HEK293T (cell line): ENCODE measurements around the gene STK25.

Experiments used
- CTCF ChIA-PET: fragments of 350-600 bp; formaldehyde crosslinking; extraction: SDS; loops from one replicate; lab custom pipeline; 2021; ENCODE audit warnings: antibody characterized with exemption, inconsistent platforms; lab: Yijun Ruan, JAX
- POLR2A ChIA-PET: fragments of 350-600 bp; formaldehyde crosslinking; extraction: SDS; loops from one replicate; lab custom pipeline; 2020; ENCODE audit warnings: antibody characterized with exemption, inconsistent platforms; lab: Yijun Ruan, JAX
- DNase-seq: peaks from one replicate; pipeline ENCODE4 v3.0.0; 2012; ENCODE audit warnings: mixed read lengths; ENCODE audit errors: extremely low spot score
- ARNT ChIP-seq: fragments of 450-650 bp; IDR thresholded peaks from 2 replicates; pipeline ENCODE4 v1.6.1; 2017; ENCODE audit warnings: mild to moderate bottlenecking
- BHLHE40 ChIP-seq: fragments of 450-650 bp; IDR thresholded peaks from 2 replicates; pipeline ENCODE4 v1.6.1; 2016; ENCODE audit warnings: mild to moderate bottlenecking, moderate library complexity, borderline replicate concordance
- CTBP1 ChIP-seq: fragments of 450-650 bp; IDR thresholded peaks from 2 replicates; pipeline ENCODE4 v1.6.1; 2016; ENCODE audit warnings: borderline replicate concordance
- ELF4 ChIP-seq: fragments of 450-650 bp; IDR thresholded peaks from 2 replicates; pipeline ENCODE4 v1.6.1; 2017; ENCODE audit warnings: antibody characterized with exemption
- FOXA1 ChIP-seq: fragments of 450-650 bp; IDR thresholded peaks from 2 replicates; pipeline ENCODE4 v1.6.1; 2016; ENCODE audit warnings: mild to moderate bottlenecking
- FOXK2 ChIP-seq: fragments of 450-650 bp; IDR thresholded peaks from 2 replicates; pipeline ENCODE4 v1.6.1; 2016; ENCODE audit warnings: mild to moderate bottlenecking
- FOXM1 ChIP-seq: fragments of 450-650 bp; IDR thresholded peaks from 2 replicates; pipeline ENCODE4 v1.6.1; 2017; ENCODE audit warnings: mild to moderate bottlenecking, borderline replicate concordance
- HDGF ChIP-seq: fragments of 450-650 bp; IDR thresholded peaks from 2 replicates; pipeline ENCODE4 v1.6.1; 2017; ENCODE audit warnings: antibody characterized with exemption, borderline replicate concordance
- L3MBTL2 ChIP-seq: fragments of 450-650 bp; conservative IDR thresholded peaks from 2 replicates; pipeline ENCODE4 v1.6.1; 2016; ENCODE audit warnings: mild to moderate bottlenecking
- LEF1 ChIP-seq: fragments of 450-650 bp; IDR thresholded peaks from 2 replicates; pipeline ENCODE4 v1.6.1; 2017; ENCODE audit warnings: mild to moderate bottlenecking, borderline replicate concordance
- NFRKB ChIP-seq: fragments of 450-650 bp; IDR thresholded peaks from 2 replicates; pipeline ENCODE4 v1.6.1; 2016; ENCODE audit warnings: mild to moderate bottlenecking, moderate library complexity
- PKNOX1 ChIP-seq: fragments of 450-650 bp; IDR thresholded peaks from 2 replicates; pipeline ENCODE4 v1.6.1; 2016
- SP1 ChIP-seq: fragments of 450-650 bp; IDR thresholded peaks from 2 replicates; pipeline ENCODE4 v1.6.1; 2017
- SUZ12 ChIP-seq: fragments of 450-650 bp; IDR thresholded peaks from 2 replicates; pipeline ENCODE4 v1.6.1; 2016; ENCODE audit warnings: mild to moderate bottlenecking
- TARDBP ChIP-seq: fragments of 450-650 bp; IDR thresholded peaks from 2 replicates; pipeline ENCODE4 v1.6.1; 2016
- ZNF384 ChIP-seq: fragments of 450-650 bp; IDR thresholded peaks from 2 replicates; pipeline ENCODE4 v1.6.1; 2016

The STK25 gene

DNA sequence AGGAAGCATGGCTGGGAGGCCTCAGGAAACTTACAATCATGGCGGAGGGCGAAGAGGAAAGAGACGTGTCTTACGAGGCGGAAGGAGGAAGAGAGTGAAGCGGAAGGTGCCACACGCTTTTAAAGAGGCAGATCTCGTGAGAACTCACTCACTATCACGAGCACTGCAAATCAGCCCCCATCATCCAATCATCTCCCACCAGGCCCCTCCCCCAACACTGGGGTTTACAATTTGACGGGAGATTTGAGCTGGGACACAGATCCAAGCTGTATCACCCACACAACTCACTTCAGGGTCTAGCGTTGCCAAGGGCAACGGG lies 45.1 kb upstream of the STK25 start:
- POLR2A ChIA-PET: no interaction called here
- DNase-seq: no peak
- TF ChIP-seq NFRKB (no peak), ZNF384 (no peak), FOXK2 (no peak), PKNOX1 (no peak), FOXM1 (no peak), LEF1 (no peak), BHLHE40 (no peak), ELF4 (no peak), CTBP1 (no peak), L3MBTL2 (no peak), ARNT (no peak), SP1 (no peak), HDGF (no peak), FOXA1 (no peak), TARDBP (no peak), SUZ12 (no peak)
- CTCF ChIA-PET: no interaction called here

DNA sequence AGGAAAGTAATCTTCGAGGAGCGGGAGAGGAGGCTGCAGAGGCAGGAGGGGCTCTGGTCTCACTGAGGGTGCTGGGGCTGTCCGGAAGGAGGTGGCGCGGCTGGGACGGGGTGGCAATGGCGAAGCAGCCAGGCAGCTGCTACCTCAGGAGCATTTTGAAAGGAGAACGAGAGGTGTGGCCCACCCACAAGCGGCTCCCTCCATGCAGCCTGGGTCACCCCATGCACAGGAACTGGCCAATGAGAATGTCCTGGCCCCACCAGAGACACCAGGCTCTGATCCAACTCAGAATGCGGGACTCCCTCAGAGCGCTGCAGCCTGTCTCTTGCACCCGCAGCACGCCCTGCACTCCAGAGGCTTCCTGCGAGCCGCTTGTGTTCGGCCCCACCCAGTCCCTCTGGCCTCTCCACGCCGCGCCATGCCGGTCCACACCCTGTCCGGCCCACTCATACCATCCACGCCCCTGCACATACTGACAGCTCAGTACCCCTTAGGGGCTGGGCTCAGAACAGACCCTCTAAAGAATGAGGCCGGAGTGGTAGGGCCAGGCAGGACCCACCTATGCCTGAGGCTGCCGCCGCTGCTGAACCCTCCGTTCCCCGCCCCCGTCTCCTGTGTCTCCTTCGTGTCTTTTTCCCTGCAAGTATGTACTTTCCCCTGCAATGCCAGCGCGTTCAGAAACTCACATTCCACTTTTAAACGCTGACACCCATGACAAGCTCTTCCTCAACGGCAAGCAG lies 43.8 kb upstream of the STK25 start:
- no peak for DNase-seq
- CTCF ChIA-PET: no interaction called here
- POLR2A ChIA-PET: no interaction called here
- TF ChIP-seq SP1 (no peak), CTBP1 (no peak), FOXK2 (no peak), PKNOX1 (no peak), FOXM1 (no peak), BHLHE40 (no peak), HDGF (no peak), NFRKB (no peak), L3MBTL2 (no peak), SUZ12 (no peak), ZNF384 (no peak), TARDBP (no peak), LEF1 (no peak), ARNT (no peak)

- TF ChIP-seq HDGF (no peak), FOXA1 (no peak), ARNT (no peak), LEF1 (no peak), TARDBP (no peak), ZNF384 (no peak), CTBP1 (no peak), L3MBTL2 (no peak), FOXM1 (no peak), FOXK2 (no peak), ELF4 (no peak), PKNOX1 (no peak), NFRKB (no peak), SUZ12 (no peak)
- ChIA-PET CTCF (no interaction called here), POLR2A (no interaction called here)
Observed at GRCh38 chr2:241551599-241551997, 43.2 kb upstream of the STK25 start.

DNA sequence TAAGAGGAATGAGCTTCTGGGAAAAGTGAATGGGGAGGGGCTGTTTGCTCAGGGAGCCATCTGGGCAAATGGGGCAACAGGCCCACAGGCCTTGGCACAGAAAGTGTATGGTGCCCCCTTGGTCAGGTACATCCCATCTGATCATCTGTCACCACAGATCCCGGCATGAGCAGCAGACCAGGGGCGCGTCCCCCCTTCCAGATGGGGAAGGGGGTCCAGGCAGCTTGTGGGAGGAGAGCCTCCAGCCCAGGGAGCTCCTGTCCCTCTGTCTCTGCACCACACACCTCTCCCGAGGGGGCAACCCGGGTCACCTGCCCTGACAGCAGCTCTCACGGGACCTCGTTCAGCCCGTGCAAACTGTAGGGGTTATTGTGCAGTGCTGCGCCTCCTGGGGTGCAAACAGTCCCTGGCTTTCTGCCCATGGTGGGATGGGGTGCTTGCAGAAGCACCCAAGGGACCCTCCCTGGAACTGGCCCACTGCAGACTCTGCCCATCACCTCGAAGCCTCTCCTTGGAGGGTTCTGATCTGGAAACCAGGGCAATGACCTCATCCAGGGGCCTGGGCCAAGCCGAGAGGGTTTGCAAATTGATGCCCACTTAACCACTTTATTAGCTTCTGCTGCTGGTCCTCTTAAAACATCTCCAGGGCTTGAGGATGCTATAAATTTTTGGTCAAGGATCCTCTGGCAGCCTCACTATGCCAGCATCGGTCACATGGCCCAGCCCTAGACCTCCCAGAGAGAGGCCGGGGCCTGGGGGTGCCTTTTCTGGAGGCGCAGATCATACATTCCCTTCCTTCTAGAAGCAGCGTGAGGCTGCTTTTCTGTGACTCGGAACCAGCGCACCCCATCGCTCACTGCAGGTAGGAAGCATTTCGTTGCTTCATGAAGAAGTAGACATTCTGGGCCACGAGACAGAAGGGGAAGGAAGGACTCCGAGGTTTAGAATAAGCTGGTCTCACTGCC lies 42.5 kb upstream of the STK25 start:
- DNase-seq: no peak
- ChIA-PET POLR2A (no interaction called here), CTCF (interaction anchor here (0.6 kb wide), 1 partner anchor 62 kb away, joined by 3 read pairs; no protein-coding TSS in a partner anchor)
- TF ChIP-seq ELF4: no peak
- TF ChIP-seq SUZ12: no peak
- TF ChIP-seq SP1: no peak
- no peak for TF ChIP-seq BHLHE40
- TF ChIP-seq LEF1: no peak
- TF ChIP-seq TARDBP: no peak
- TF ChIP-seq L3MBTL2: no peak
- TF ChIP-seq FOXK2: no peak
- TF ChIP-seq PKNOX1: no peak
- TF ChIP-seq ARNT: no peak
- no peak for TF ChIP-seq FOXA1
- no peak for TF ChIP-seq CTBP1
- no peak for TF ChIP-seq HDGF
- TF ChIP-seq NFRKB: no peak
- no peak for TF ChIP-seq ZNF384
- no peak for TF ChIP-seq FOXM1

More at GRCh38 chr2:241551599-241551997, 43.2 kb upstream of the STK25 start:
- no peak for DNase-seq

DNA sequence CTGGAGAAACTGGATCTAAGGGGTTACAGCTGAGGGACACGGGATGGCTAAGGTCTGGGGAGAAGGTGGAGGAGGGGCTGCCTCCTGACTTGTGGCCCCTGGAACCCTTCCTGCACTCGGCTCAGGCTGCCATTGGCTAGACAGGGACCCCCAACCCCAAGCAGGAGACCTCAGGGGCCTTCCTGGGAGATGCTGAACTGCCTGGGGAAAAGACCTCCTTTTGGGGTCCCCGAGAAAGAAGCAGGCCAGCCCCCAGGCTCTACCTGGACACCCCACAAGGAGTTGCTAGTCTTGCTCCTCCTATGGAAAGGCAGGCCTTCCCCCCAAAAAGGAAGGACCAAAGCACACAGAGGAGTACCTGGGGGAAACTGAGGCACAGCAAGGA lies 40.1 kb upstream of the STK25 start:
- CTCF ChIA-PET: no interaction called here
- TF ChIP-seq L3MBTL2: no peak
- no peak for TF ChIP-seq ELF4
- no peak for TF ChIP-seq ARNT
- no peak for TF ChIP-seq SUZ12
- TF ChIP-seq HDGF: no peak
- no peak for TF ChIP-seq TARDBP
- TF ChIP-seq FOXM1: no peak
- no peak for TF ChIP-seq FOXA1
- TF ChIP-seq NFRKB: no peak
- no peak for TF ChIP-seq LEF1
- TF ChIP-seq SP1: no peak
- no peak for TF ChIP-seq FOXK2
- TF ChIP-seq ZNF384: no peak
- no peak for DNase-seq
- POLR2A ChIA-PET: no interaction called here
